ENCODE measurements around the gene GDPD2. TPM values are rescaled to one million over a fixed set of nuclear protein-coding genes. Genes with fewer than 3 reads are reported as not detected.

Gene GDPD2
- total RNA-seq, 2 donors from 2014 or later: 5.0 to 15.3 TPM

DNA sequence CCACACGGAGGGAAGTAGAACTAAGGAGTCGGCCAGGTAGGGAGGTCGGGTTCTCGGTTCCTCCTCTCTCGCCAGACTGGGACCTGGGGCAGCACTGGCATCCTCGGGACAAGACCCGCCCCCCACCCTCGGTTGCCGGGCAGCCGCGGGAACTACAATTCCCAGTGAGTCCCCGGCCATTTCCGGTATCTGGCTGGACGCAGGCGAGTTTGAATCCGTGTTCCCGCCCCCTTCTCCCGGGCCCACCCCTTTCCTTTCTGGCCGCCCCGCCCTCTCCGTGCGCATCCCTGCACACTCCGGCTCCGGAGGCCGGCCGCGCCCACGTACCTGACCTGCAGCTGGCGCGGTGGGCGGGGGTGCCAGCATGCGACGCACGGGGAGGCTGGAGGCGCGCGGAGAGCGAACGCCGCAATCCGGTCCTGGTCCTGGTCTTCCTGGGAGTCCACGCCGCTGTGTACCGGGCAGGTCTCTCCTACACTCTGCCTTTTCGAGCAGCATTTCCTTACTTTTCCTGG lies 11.3 kb downstream of the GDPD2 start:
- DNase-seq: peak; percentile 92
- peak overlapping the region; percentile 37 to 73 for H3K9ac ChIP-seq (ENCODE audit: low read depth in 2 of 2, low read length in 2 of 2)
- H3K36me3 ChIP-seq: no peaks in the 10 kb centered on the region
- H3K4me1 ChIP-seq: no peaks in the 10 kb centered on the region
- H3K27ac ChIP-seq: peak overlapping the region; percentile 75
- no peaks in the 10 kb centered on the region for H3K9me3 ChIP-seq
- H3K27me3 ChIP-seq: peaks cover 5% of the 10 kb centered on the region
- H3K4me3 ChIP-seq: peak overlapping the region; percentile 49
- no peak for TF ChIP-seq CTCF (IDR thresholded peaks at IDR 0.05)
- intact Hi-C loops (cut with DNase I): no loop called here

GRCh38 chrX:70434914-70435586 lies 11.9 kb downstream of the GDPD2 start:
- intact Hi-C loops (cut with DNase I): no loop called here
- Histone ChIP-seq H3K36me3 (no peaks in the 10 kb centered on the region), H3K27me3 (peaks cover 5% of the 10 kb centered on the region), H3K4me3 (peak overlapping the region; percentile 49), H3K9me3 (no peaks in the 10 kb centered on the region), H3K9ac (ENCODE audit: low read depth in 2 of 2, low read length in 2 of 2) (peak overlapping the region in 1 of 2 donors; percentile 33), H3K4me1 (no peaks in the 10 kb centered on the region), H3K27ac (no peak overlapping the region)
- no peak for TF ChIP-seq CTCF (IDR thresholded peaks at IDR 0.05)
- DNase-seq: no peak

- no peak for DNase-seq
- H3K27ac ChIP-seq: no peak overlapping the region
- no peak for TF ChIP-seq CTCF (IDR thresholded peaks at IDR 0.05)
- no peak overlapping the region for H3K9ac ChIP-seq (ENCODE audit: low read depth in 2 of 2, low read length in 2 of 2)
- H3K36me3 ChIP-seq: no peaks in the 10 kb centered on the region
- H3K4me1 ChIP-seq: no peaks in the 10 kb centered on the region
- intact Hi-C loops (cut with DNase I): no loop called here
- H3K9me3 ChIP-seq: no peaks in the 10 kb centered on the region
- H3K4me3 ChIP-seq: no peak overlapping the region
- H3K27me3 ChIP-seq: peaks cover 5% of the 10 kb centered on the region
These were observed 13.2 kb downstream of the GDPD2 start for GRCh38 chrX:70436343-70436742.

DNA sequence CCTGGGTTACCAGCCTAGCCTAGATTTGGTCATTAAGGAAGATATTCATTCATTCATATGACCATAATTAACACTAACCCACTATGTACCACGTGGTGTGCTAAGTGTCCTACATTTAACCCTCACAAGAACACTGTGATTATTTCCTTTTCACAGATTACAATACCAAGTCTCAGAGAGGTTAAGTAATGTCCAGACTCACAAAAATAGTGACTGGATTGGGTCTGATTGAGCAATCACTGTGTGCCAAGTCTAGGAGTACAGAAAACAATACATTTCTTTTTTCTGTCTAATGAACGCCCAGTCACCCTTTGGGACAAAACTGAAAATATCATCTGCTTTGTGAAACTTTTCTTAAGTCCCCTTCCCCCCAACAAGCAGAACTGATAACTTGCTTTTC lies 13.9 kb downstream of the GDPD2 start:
- intact Hi-C loops (cut with DNase I): no loop called here
- no peak for TF ChIP-seq CTCF (IDR thresholded peaks at IDR 0.05)
- peaks cover 5% of the 10 kb centered on the region for H3K27me3 ChIP-seq

DNA sequence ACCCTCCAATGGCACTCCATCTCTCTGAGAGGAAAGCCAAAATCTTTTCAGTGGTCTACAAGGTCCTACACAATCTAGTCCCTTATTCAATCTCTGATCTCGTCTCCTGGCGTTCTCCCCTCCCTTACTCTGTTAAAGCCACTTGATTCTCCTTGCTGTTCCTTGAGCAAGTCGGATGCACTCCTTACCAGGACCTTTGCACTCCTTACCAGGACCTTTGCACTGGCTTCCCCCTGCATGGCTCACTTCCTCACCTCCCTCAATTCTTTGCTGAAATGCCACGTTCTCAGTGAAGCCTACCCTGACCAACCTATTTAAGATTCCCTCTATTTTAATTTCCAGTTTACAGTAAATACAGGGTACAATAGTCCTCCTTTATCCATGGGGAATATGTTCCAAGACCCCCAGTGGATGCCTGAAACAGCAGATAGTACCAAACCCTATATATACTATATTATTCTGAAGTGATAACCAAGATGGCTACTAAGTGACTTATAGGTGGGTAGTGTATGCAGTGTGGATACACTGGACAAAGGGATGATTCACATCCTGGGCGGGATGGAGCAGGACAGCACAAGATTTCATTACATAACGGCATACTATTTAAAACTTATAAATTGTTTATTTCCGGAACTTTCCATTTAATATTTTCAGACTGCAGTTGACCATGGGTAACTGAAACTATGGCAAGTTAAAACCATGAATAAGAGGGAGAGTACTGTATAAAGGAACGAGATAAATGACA lies 15.0 kb downstream of the GDPD2 start:
- no peak for TF ChIP-seq CTCF (IDR thresholded peaks at IDR 0.05)
- intact Hi-C loops (cut with DNase I): no loop called here
- no peak overlapping the region for H3K4me3 ChIP-seq

More for the DNA sequence above, 13.9 kb downstream of the GDPD2 start:
- DNase-seq: no peak
- Histone ChIP-seq H3K36me3 (no peaks in the 10 kb centered on the region), H3K9me3 (no peaks in the 10 kb centered on the region), H3K4me1 (no peaks in the 10 kb centered on the region), H3K9ac (ENCODE audit: low read depth in 2 of 2, low read length in 2 of 2) (no peak overlapping the region), H3K4me3 (no peak overlapping the region), H3K27ac (no peak overlapping the region)

More for the DNA sequence above, 15.0 kb downstream of the GDPD2 start:
- H3K36me3 ChIP-seq: no peaks in the 10 kb centered on the region
- no peak overlapping the region for H3K27ac ChIP-seq
- DNase-seq: no peak
- H3K9ac ChIP-seq (ENCODE audit: low read depth in 2 of 2, low read length in 2 of 2): no peak overlapping the region
- no peaks in the 10 kb centered on the region for H3K9me3 ChIP-seq
- no peaks in the 10 kb centered on the region for H3K4me1 ChIP-seq
- H3K27me3 ChIP-seq: peaks cover 11% of the 10 kb centered on the region

Data from colonic mucosa (tissue), 4 donors.